Fibroblast of mammary gland (primary cell): ENCODE results near the gene TENT5C.

ENCODE experiments used
- DNase-seq: peaks from one replicate; pipeline ENCODE4 v3.0.0-alpha.2; 2010; ENCODE audit warnings: low read depth
- H3K4me3 ChIP-seq: 2 replicates; pipeline ENCODE4 v1.5.1; 2011; ENCODE audit warnings: low read depth, mild to moderate bottlenecking, low read length, moderate library complexity; ENCODE audit not compliant: control insufficient read depth
- CTCF ChIP-seq: conservative IDR thresholded peaks from 2 replicates; pipeline ENCODE4 v1.5.1; 2011; ENCODE audit warnings: low read depth, low read length, inconsistent platforms; ENCODE audit not compliant: control insufficient read depth, insufficient read depth

TENT5C gene

GRCh38 chr1:117561551-117561950 lies 44.3 kb upstream of the TENT5C start:
- TF ChIP-seq CTCF, result no peak
- no peak for DNase-seq
- no peak overlapping the region for H3K4me3 ChIP-seq

- no peak for DNase-seq
- H3K4me3 ChIP-seq, result no peak overlapping the region
These were observed 43.0 kb upstream of the TENT5C start for GRCh38 chr1:117562581-117563491.

GRCh38 chr1:117563492-117563875 lies 42.4 kb upstream of the TENT5C start:
- TF ChIP-seq CTCF, result no peak
- H3K4me3 ChIP-seq, result no peak overlapping the region
- no peak for DNase-seq

More at GRCh38 chr1:117562581-117563491, 43.0 kb upstream of the TENT5C start:
- no peak for TF ChIP-seq CTCF

- no peak overlapping the region for H3K4me3 ChIP-seq
- no peak for DNase-seq
- no peak for TF ChIP-seq CTCF
These were observed 41.4 kb upstream of the TENT5C start for GRCh38 chr1:117564227-117565075.

GRCh38 chr1:117565076-117565556 lies 40.7 kb upstream of the TENT5C start:
- peak; percentile 2 for DNase-seq
- no peak overlapping the region for H3K4me3 ChIP-seq
- no peak for TF ChIP-seq CTCF

- H3K4me3 ChIP-seq, result no peak overlapping the region
- no peak for DNase-seq
- no peak for TF ChIP-seq CTCF
These were observed 39.9 kb upstream of the TENT5C start for GRCh38 chr1:117565745-117566455.
